MG63 (cell line): Measurements from ENCODE around the gene UBE2E3. TPM values are rescaled to one million over a fixed set of nuclear protein-coding genes. Genes with fewer than 3 reads are reported as not detected.
"Not testable (repeated sequence)": the region's sequence is repeated elsewhere in the genome, so short reads cannot be mapped to it uniquely, and the experiment has no call there.

ENCODE experiments used
- DNase-seq: peaks from one replicate; pipeline ENCODE4 v3.0.0-alpha.2; 2020
- H3K27me3 ChIP-seq: fragments of 250-450 bp; sonication (Bioruptor Pico); 2 replicates; pipeline ENCODE4 v1.5.1; 2020; ENCODE audit warnings: mild to moderate bottlenecking, moderate library complexity
- H3K36me3 ChIP-seq: fragments of 250-450 bp; sonication (Bioruptor Pico); 2 replicates; pipeline ENCODE4 v1.5.1; 2020; ENCODE audit warnings: mild to moderate bottlenecking, moderate library complexity
- H3K4me3 ChIP-seq: fragments of 250-450 bp; sonication (Bioruptor Pico); 2 replicates; pipeline ENCODE4 v1.5.1; 2020; ENCODE audit warnings: mild to moderate bottlenecking, moderate library complexity
- H3K9me3 ChIP-seq: fragments of 250-450 bp; sonication (Bioruptor Pico); 2 replicates; pipeline ENCODE4 v1.5.1; 2020; ENCODE audit warnings: mild to moderate bottlenecking, moderate library complexity
- total RNA-seq: library from RNA; depleted of rRNA; stranded (reverse); fragments of >200 nt; shearing (Covaris generic); gene quantifications from 2 replicates; pipeline ENCODE4 v1.2.3, GENCODE V29; 2014; ENCODE audit warnings: low replicate concordance

UBE2E3 gene
- total RNA-seq, 1 experiment from 2014 or later = 126 TPM

GRCh38 chr2:181083140-181083539, 102.7 kb downstream of the UBE2E3 start:
- H3K4me3 ChIP-seq = no peak overlapping the region
- H3K36me3 ChIP-seq = no peaks in the 10 kb centered on the region
- no peaks in the 10 kb centered on the region for H3K27me3 ChIP-seq
- no peak for DNase-seq
- no peaks in the 10 kb centered on the region for H3K9me3 ChIP-seq

GRCh38 chr2:181085734-181086133, 105.3 kb downstream of the UBE2E3 start:
- H3K27me3 ChIP-seq = no peaks in the 10 kb centered on the region
- no peak overlapping the region for H3K4me3 ChIP-seq
- H3K36me3 ChIP-seq = no peaks in the 10 kb centered on the region
- no peak for DNase-seq
- no peaks in the 10 kb centered on the region for H3K9me3 ChIP-seq

- not testable (repeated sequence) for H3K27me3 ChIP-seq, DNase-seq, H3K36me3 ChIP-seq, H3K4me3 ChIP-seq, H3K9me3 ChIP-seq
Observed at GRCh38 chr2:181091920-181092319, 111.5 kb downstream of the UBE2E3 start.

- no peak for DNase-seq
- peaks cover 4% of the 10 kb centered on the region for H3K9me3 ChIP-seq
- no peaks in the 10 kb centered on the region for H3K36me3 ChIP-seq
- H3K4me3 ChIP-seq = no peak overlapping the region
- H3K27me3 ChIP-seq = no peaks in the 10 kb centered on the region
Observed at GRCh38 chr2:181095486-181095885, 115.1 kb downstream of the UBE2E3 start.

GRCh38 chr2:181103659-181104058, 123.3 kb downstream of the UBE2E3 start:
- Histone ChIP-seq H3K36me3 (no peaks in the 10 kb centered on the region), H3K9me3 (no peaks in the 10 kb centered on the region), H3K27me3 (no peaks in the 10 kb centered on the region), H3K4me3 (no peak overlapping the region)
- no peak for DNase-seq

- Histone ChIP-seq H3K4me3 (no peak overlapping the region), H3K9me3 (no peaks in the 10 kb centered on the region), H3K36me3 (no peaks in the 10 kb centered on the region), H3K27me3 (no peaks in the 10 kb centered on the region)
- DNase-seq = no peak
Observed at GRCh38 chr2:181104512-181105115, 124.2 kb downstream of the UBE2E3 start.

- no peak for DNase-seq
- Histone ChIP-seq H3K36me3 (no peaks in the 10 kb centered on the region), H3K9me3 (no peaks in the 10 kb centered on the region)
Observed at GRCh38 chr2:181105562-181105961, 125.2 kb downstream of the UBE2E3 start.

GRCh38 chr2:181106229-181106628, 125.8 kb downstream of the UBE2E3 start:
- Histone ChIP-seq H3K27me3 (no peaks in the 10 kb centered on the region), H3K36me3 (no peaks in the 10 kb centered on the region), H3K9me3 (no peaks in the 10 kb centered on the region), H3K4me3 (no peak overlapping the region)
- peak; percentile 20 for DNase-seq

More at GRCh38 chr2:181105562-181105961, 125.2 kb downstream of the UBE2E3 start:
- Histone ChIP-seq H3K27me3 (no peaks in the 10 kb centered on the region), H3K4me3 (no peak overlapping the region)

GRCh38 chr2:181106789-181107627, 126.6 kb downstream of the UBE2E3 start:
- no peak overlapping the region for H3K4me3 ChIP-seq
- DNase-seq = peak; percentile 44
- no peaks in the 10 kb centered on the region for H3K36me3 ChIP-seq
- H3K9me3 ChIP-seq = no peaks in the 10 kb centered on the region
- no peaks in the 10 kb centered on the region for H3K27me3 ChIP-seq

- H3K4me3 ChIP-seq = no peak overlapping the region
- H3K36me3 ChIP-seq = no peaks in the 10 kb centered on the region
- no peak for DNase-seq
- H3K9me3 ChIP-seq = no peaks in the 10 kb centered on the region
- H3K27me3 ChIP-seq = no peaks in the 10 kb centered on the region
Observed at GRCh38 chr2:181107628-181107945, 127.2 kb downstream of the UBE2E3 start.

- Histone ChIP-seq H3K4me3 (no peak overlapping the region), H3K36me3 (no peaks in the 10 kb centered on the region), H3K27me3 (no peaks in the 10 kb centered on the region), H3K9me3 (no peaks in the 10 kb centered on the region)
- no peak for DNase-seq
Observed at GRCh38 chr2:181111059-181111458, 130.7 kb downstream of the UBE2E3 start.

GRCh38 chr2:181112916-181113315, 132.5 kb downstream of the UBE2E3 start:
- H3K4me3 ChIP-seq = no peak overlapping the region
- DNase-seq = no peak

More at GRCh38 chr2:181112916-181113315, 132.5 kb downstream of the UBE2E3 start:
- no peaks in the 10 kb centered on the region for H3K36me3 ChIP-seq
- H3K9me3 ChIP-seq = no peaks in the 10 kb centered on the region
- no peaks in the 10 kb centered on the region for H3K27me3 ChIP-seq
